Memory B cell (primary cell): ENCODE measurements around the gene PELO.

Experiments used
- ATAC-seq: fragments of 150-1000 bp; cut with Tn5 transposase; 2 replicates; pipeline ENCODE4 v1.10.0; 2021; ENCODE audit warnings: low read depth, mild to moderate bottlenecking, moderate library complexity
- DNase-seq, 2 donors: peaks; one replicate each; pipeline ENCODE4 v3.0.0; 2022; ENCODE audit warnings: low spot score in 2 of 2
- H3K27ac Mint-ChIP-seq: one replicate; pipeline ENCODE4 v1.8.0; 2022; ENCODE audit warnings: mild to moderate bottlenecking, moderate library complexity, mixed read lengths
- H3K27me3 Mint-ChIP-seq: one replicate; pipeline ENCODE4 v1.8.0; 2022; ENCODE audit warnings: mixed read lengths
- H3K36me3 Mint-ChIP-seq: one replicate; pipeline ENCODE4 v1.8.0; 2022; ENCODE audit warnings: mild to moderate bottlenecking, mixed read lengths
- H3K4me1 Mint-ChIP-seq: one replicate; pipeline ENCODE4 v1.8.0; 2022; ENCODE audit warnings: mixed read lengths
- H3K4me3 Mint-ChIP-seq: one replicate; pipeline ENCODE4 v1.8.0; 2022; ENCODE audit warnings: mild to moderate bottlenecking, moderate library complexity, mixed read lengths
- H3K9me3 Mint-ChIP-seq: one replicate; pipeline ENCODE4 v1.8.0; 2022; ENCODE audit warnings: mixed read lengths

Gene PELO

GRCh38 chr5:52783226-52783959 lies 4.3 kb upstream of the PELO start:
- Mint-ChIP-seq H3K27me3 (peaks cover 28% of the 10 kb centered on the region), H3K4me3 (no peak overlapping the region), H3K9me3 (no peaks in the 10 kb centered on the region), H3K27ac (no peak overlapping the region), H3K4me1 (peaks cover 11% of the 10 kb centered on the region), H3K36me3 (no peaks in the 10 kb centered on the region)
- ATAC-seq: no peak
- no peak for DNase-seq

- ATAC-seq: no peak
- Mint-ChIP-seq H3K9me3 (no peaks in the 10 kb centered on the region), H3K4me1 (peaks cover 11% of the 10 kb centered on the region), H3K36me3 (no peaks in the 10 kb centered on the region), H3K27me3 (peaks cover 27% of the 10 kb centered on the region), H3K27ac (no peak overlapping the region), H3K4me3 (no peak overlapping the region)
- no peak for DNase-seq
These were observed 3.0 kb upstream of the PELO start for GRCh38 chr5:52784737-52785136.

GRCh38 chr5:52786391-52786790 lies 1.3 kb upstream of the PELO start:
- Mint-ChIP-seq H3K4me3 (no peak overlapping the region), H3K27me3 (peaks cover 27% of the 10 kb centered on the region)
- no peak for ATAC-seq

GRCh38 chr5:52786949-52787599 lies 642 bp upstream of the PELO start:
- Mint-ChIP-seq H3K36me3 (no peaks in the 10 kb centered on the region), H3K4me3 (peak overlapping the region; percentile 83), H3K9me3 (no peaks in the 10 kb centered on the region), H3K27ac (no peak overlapping the region), H3K27me3 (peaks cover 23% of the 10 kb centered on the region), H3K4me1 (peaks cover 11% of the 10 kb centered on the region)
- ATAC-seq (peak; percentile 49), DNase-seq (no peak)

More at GRCh38 chr5:52786391-52786790, 1.3 kb upstream of the PELO start:
- Mint-ChIP-seq H3K36me3 (no peaks in the 10 kb centered on the region), H3K4me1 (peaks cover 11% of the 10 kb centered on the region), H3K27ac (no peak overlapping the region), H3K9me3 (no peaks in the 10 kb centered on the region)
- DNase-seq: no peak

GRCh38 chr5:52788505-52788821 lies 747 bp downstream of the PELO start:
- Mint-ChIP-seq H3K27ac (no peak overlapping the region), H3K27me3 (peaks cover 18% of the 10 kb centered on the region), H3K4me1 (peaks cover 11% of the 10 kb centered on the region), H3K4me3 (peak overlapping the region; percentile 32), H3K9me3 (no peaks in the 10 kb centered on the region), H3K36me3 (no peaks in the 10 kb centered on the region)
- DNase-seq (no peak), ATAC-seq (no peak)

- H3K27me3 Mint-ChIP-seq: peaks cover 17% of the 10 kb centered on the region
- peaks cover 11% of the 10 kb centered on the region for H3K4me1 Mint-ChIP-seq
- H3K27ac Mint-ChIP-seq: no peak overlapping the region
- ATAC-seq: no peak
- no peaks in the 10 kb centered on the region for H3K36me3 Mint-ChIP-seq
- no peaks in the 10 kb centered on the region for H3K9me3 Mint-ChIP-seq
- no peak for DNase-seq
- no peak overlapping the region for H3K4me3 Mint-ChIP-seq
These were observed 1.7 kb downstream of the PELO start for GRCh38 chr5:52789378-52789777.

- H3K27me3 Mint-ChIP-seq: peaks cover 17% of the 10 kb centered on the region
- ATAC-seq (no peak), DNase-seq (no peak)
- no peaks in the 10 kb centered on the region for H3K36me3 Mint-ChIP-seq
- H3K4me3 Mint-ChIP-seq: no peak overlapping the region
- peaks cover 11% of the 10 kb centered on the region for H3K4me1 Mint-ChIP-seq
- H3K27ac Mint-ChIP-seq: no peak overlapping the region
- no peaks in the 10 kb centered on the region for H3K9me3 Mint-ChIP-seq
These were observed 2.1 kb downstream of the PELO start for GRCh38 chr5:52789851-52790250.

GRCh38 chr5:52791366-52791765 lies 3.6 kb downstream of the PELO start:
- Mint-ChIP-seq H3K4me1 (peaks cover 11% of the 10 kb centered on the region), H3K36me3 (no peaks in the 10 kb centered on the region), H3K27me3 (peaks cover 13% of the 10 kb centered on the region), H3K4me3 (no peak overlapping the region), H3K27ac (no peak overlapping the region), H3K9me3 (no peaks in the 10 kb centered on the region)
- DNase-seq (no peak), ATAC-seq (no peak)

- no peak for ATAC-seq
- Mint-ChIP-seq H3K27ac (no peak overlapping the region), H3K36me3 (no peaks in the 10 kb centered on the region), H3K4me1 (peaks cover 11% of the 10 kb centered on the region), H3K27me3 (peaks cover 2% of the 10 kb centered on the region), H3K4me3 (no peak overlapping the region), H3K9me3 (no peaks in the 10 kb centered on the region)
- no peak for DNase-seq
These were observed 6.8 kb downstream of the PELO start for GRCh38 chr5:52794519-52794918.

- DNase-seq (no peak), ATAC-seq (no peak)
- no peaks in the 10 kb centered on the region for H3K36me3 Mint-ChIP-seq
- no peak overlapping the region for H3K27ac Mint-ChIP-seq
- H3K27me3 Mint-ChIP-seq: no peaks in the 10 kb centered on the region
- H3K4me3 Mint-ChIP-seq: no peak overlapping the region
- H3K4me1 Mint-ChIP-seq: peaks cover 20% of the 10 kb centered on the region
- no peaks in the 10 kb centered on the region for H3K9me3 Mint-ChIP-seq
These were observed 8.3 kb downstream of the PELO start for GRCh38 chr5:52796031-52796430.

GRCh38 chr5:52796516-52797103 lies 8.9 kb downstream of the PELO start:
- no peaks in the 10 kb centered on the region for H3K9me3 Mint-ChIP-seq
- H3K4me3 Mint-ChIP-seq: no peak overlapping the region
- DNase-seq: no peak
- ATAC-seq: no peak
- H3K27me3 Mint-ChIP-seq: no peaks in the 10 kb centered on the region
- H3K36me3 Mint-ChIP-seq: no peaks in the 10 kb centered on the region
- no peak overlapping the region for H3K27ac Mint-ChIP-seq
- H3K4me1 Mint-ChIP-seq: peaks cover 26% of the 10 kb centered on the region

GRCh38 chr5:52798938-52799337 lies 11.2 kb downstream of the PELO start:
- Mint-ChIP-seq H3K27me3 (no peaks in the 10 kb centered on the region), H3K36me3 (no peaks in the 10 kb centered on the region), H3K27ac (peak overlapping the region; percentile 76), H3K4me1 (peaks cover 27% of the 10 kb centered on the region), H3K4me3 (peak overlapping the region; percentile 95), H3K9me3 (no peaks in the 10 kb centered on the region)
- DNase-seq (no peak), ATAC-seq (no peak)

- H3K9me3 Mint-ChIP-seq: no peaks in the 10 kb centered on the region
- H3K27me3 Mint-ChIP-seq: no peaks in the 10 kb centered on the region
- peaks cover 4% of the 10 kb centered on the region for H3K36me3 Mint-ChIP-seq
- H3K27ac Mint-ChIP-seq: peak overlapping the region; percentile 76
- H3K4me1 Mint-ChIP-seq: peaks cover 32% of the 10 kb centered on the region
- peak overlapping the region; percentile 95 for H3K4me3 Mint-ChIP-seq
- DNase-seq: no peak
- ATAC-seq: peak; percentile 20
These were observed 11.8 kb downstream of the PELO start for GRCh38 chr5:52799358-52799982.

GRCh38 chr5:52799983-52800393 lies 12.3 kb downstream of the PELO start:
- ATAC-seq (peak; percentile 87), DNase-seq (peak; percentile 85 to 93)
- H3K4me3 Mint-ChIP-seq: peak overlapping the region; percentile 95
- H3K27ac Mint-ChIP-seq: peak overlapping the region; percentile 76
- peaks cover 8% of the 10 kb centered on the region for H3K36me3 Mint-ChIP-seq
- H3K9me3 Mint-ChIP-seq: no peaks in the 10 kb centered on the region
- H3K4me1 Mint-ChIP-seq: peaks cover 36% of the 10 kb centered on the region
- H3K27me3 Mint-ChIP-seq: no peaks in the 10 kb centered on the region
